H9 (cell line): Measurements from ENCODE around the gene ADAMTS17. TPM values are rescaled to one million over a fixed set of nuclear protein-coding genes. Genes with fewer than 3 reads are reported as not detected.

Source experiments
- DNase-seq: peaks from one replicate; pipeline ENCODE4 v3.0.0-alpha.2; 2017
- H2AFZ ChIP-seq: one replicate; pipeline ENCODE4 v1.6.1; 2013; ENCODE audit warnings: mild to moderate bottlenecking, low read length, control low read depth, moderate library complexity
- H2AK5ac ChIP-seq: 2 replicates; pipeline ENCODE4 v1.6.1; 2013; ENCODE audit warnings: low read length, control low read depth, mixed read lengths; ENCODE audit not compliant: insufficient read length
- H2BK120ac ChIP-seq: one replicate; pipeline ENCODE4 v1.6.1; 2013; ENCODE audit warnings: low read depth, mild to moderate bottlenecking, low read length, control low read depth, inconsistent platforms; ENCODE audit not compliant: poor library complexity, severe bottlenecking
- H2BK12ac ChIP-seq: 2 replicates; pipeline ENCODE4 v1.6.1; 2013; ENCODE audit warnings: low read length, control low read depth, mixed read lengths, low read depth; ENCODE audit not compliant: insufficient read length
- H2BK15ac ChIP-seq: 2 replicates; pipeline ENCODE4 v1.6.1; 2013; ENCODE audit warnings: low read depth, low read length, control low read depth
- H2BK20ac ChIP-seq: one replicate; pipeline ENCODE4 v1.6.1; 2013; ENCODE audit warnings: low read depth, mild to moderate bottlenecking, low read length, control low read depth, inconsistent platforms; ENCODE audit not compliant: poor library complexity, severe bottlenecking
- H2BK5ac ChIP-seq: 2 replicates; pipeline ENCODE4 v1.6.1; 2013; ENCODE audit warnings: low read length, control low read depth, mixed read lengths; ENCODE audit not compliant: insufficient read length
- H3K14ac ChIP-seq: 2 replicates; pipeline ENCODE4 v1.6.1; 2013; ENCODE audit warnings: low read length, control low read depth; ENCODE audit not compliant: insufficient read depth
- H3K18ac ChIP-seq: 2 replicates; pipeline ENCODE4 v1.6.1; 2013; ENCODE audit warnings: low read depth, mild to moderate bottlenecking, mixed read lengths, low read length, control low read depth; ENCODE audit not compliant: insufficient read length
- H3K23ac ChIP-seq: 2 replicates; pipeline ENCODE4 v1.6.1; 2013; ENCODE audit warnings: low read length, control low read depth, mixed read lengths, low read depth; ENCODE audit not compliant: insufficient read length
- H3K23me2 ChIP-seq: 2 replicates; pipeline ENCODE4 v1.6.1; 2013; ENCODE audit warnings: low read depth, mild to moderate bottlenecking, mixed read lengths, low read length, control low read depth; ENCODE audit not compliant: insufficient read length, poor library complexity, severe bottlenecking
- H3K27ac ChIP-seq: 2 replicates; pipeline ENCODE4 v1.5.1; 2013; ENCODE audit warnings: low read length, control low read depth, mixed read lengths, low read depth; ENCODE audit not compliant: insufficient read length
- H3K27me3 ChIP-seq: 2 replicates; pipeline ENCODE4 v1.6.1; 2013; ENCODE audit warnings: low read length, control low read depth, inconsistent platforms; ENCODE audit not compliant: insufficient read depth
- H3K4ac ChIP-seq: 2 replicates; pipeline ENCODE4 v1.6.1; 2013; ENCODE audit warnings: low read depth, mild to moderate bottlenecking, control low read depth, inconsistent platforms, low read length, moderate library complexity
- H3K4me1 ChIP-seq: 2 replicates; pipeline ENCODE4 v1.6.1; 2013; ENCODE audit warnings: low read length, control low read depth, inconsistent platforms; ENCODE audit not compliant: insufficient read depth
- H3K4me2 ChIP-seq: 2 replicates; pipeline ENCODE4 v1.6.1; 2013; ENCODE audit warnings: low read length, control low read depth, mixed read lengths; ENCODE audit not compliant: insufficient read length, insufficient read depth
- H3K56ac ChIP-seq: 2 replicates; pipeline ENCODE4 v1.6.1; 2013; ENCODE audit warnings: low read depth, mild to moderate bottlenecking, mixed read lengths, low read length, control low read depth; ENCODE audit not compliant: insufficient read length
- H3K79me1 ChIP-seq: 2 replicates; pipeline ENCODE4 v1.6.1; 2013; ENCODE audit warnings: low read depth, mild to moderate bottlenecking, moderate library complexity, low read length, control low read depth, inconsistent platforms; ENCODE audit not compliant: insufficient read depth, poor library complexity, severe bottlenecking
- H3K79me2 ChIP-seq: 2 replicates; pipeline ENCODE4 v1.6.1; 2013; ENCODE audit warnings: low read length, control low read depth, inconsistent platforms; ENCODE audit not compliant: insufficient read depth
- H3K9ac ChIP-seq: 2 replicates; pipeline ENCODE4 v1.6.1; 2013; ENCODE audit warnings: low read length, control low read depth, mixed read lengths; ENCODE audit not compliant: insufficient read length; ENCODE audit errors: extremely low read depth
- H3K9me3 ChIP-seq: one replicate; pipeline ENCODE4 v1.6.1; 2013; ENCODE audit warnings: low read depth, low read length, inconsistent platforms; ENCODE audit not compliant: control insufficient read depth
- H3T11ph ChIP-seq: one replicate; pipeline ENCODE4 v1.6.1; 2013; ENCODE audit warnings: mild to moderate bottlenecking, low read length, control low read depth, inconsistent platforms
- H4K20me1 ChIP-seq: one replicate; pipeline ENCODE4 v1.6.1; 2013; ENCODE audit not compliant: control insufficient read depth, insufficient read length, insufficient read depth
- H4K5ac ChIP-seq: 2 replicates; pipeline ENCODE4 v1.6.1; 2013; ENCODE audit warnings: low read depth, mild to moderate bottlenecking, mixed read lengths, low read length, control low read depth; ENCODE audit not compliant: insufficient read length
- H4K8ac ChIP-seq: replicated peaks from 2 replicates; pipeline ENCODE4 v1.6.1; 2013; ENCODE audit warnings: low read length, control low read depth, mixed read lengths, low read depth; ENCODE audit not compliant: insufficient read length
- H4K91ac ChIP-seq: 2 replicates; pipeline ENCODE4 v1.6.1; 2013; ENCODE audit warnings: low read depth, mild to moderate bottlenecking, moderate library complexity, mixed read lengths, low read length, control low read depth; ENCODE audit not compliant: insufficient read length
- H3K27ac Mint-ChIP-seq, 3 experiments: 2 replicates in 2 of 3; 3 replicates in 1 of 3; pipeline ENCODE4 v1.8.0; 2020 to 2021; ENCODE audit warnings: mixed read lengths in 3 of 3, mild to moderate bottlenecking in 1 of 3, moderate library complexity in 1 of 3
- H3K27me3 Mint-ChIP-seq: 2 replicates; pipeline ENCODE4 v1.8.0; 2021; ENCODE audit warnings: low read depth, mild to moderate bottlenecking, moderate library complexity, mixed read lengths
- H3K36me3 Mint-ChIP-seq, 3 experiments: 2 replicates in 2 of 3; 3 replicates in 1 of 3; pipeline ENCODE4 v1.8.0; 2020 to 2021; ENCODE audit warnings: low read depth in 3 of 3, mixed read lengths in 3 of 3; ENCODE audit not compliant: insufficient read depth in 1 of 3
- H3K4me1 Mint-ChIP-seq, 2 experiments: 2 replicates each; pipeline ENCODE4 v1.8.0; 2020; ENCODE audit warnings: mixed read lengths in 2 of 2
- H3K4me3 Mint-ChIP-seq, 2 experiments: 2 replicates in 1 of 2; 3 replicates in 1 of 2; pipeline ENCODE4 v1.8.0; 2020 to 2021; ENCODE audit warnings: mild to moderate bottlenecking in 2 of 2, mixed read lengths in 2 of 2, moderate library complexity in 1 of 2
- H3K9me3 Mint-ChIP-seq, 2 experiments: 2 replicates in 1 of 2; 3 replicates in 1 of 2; pipeline ENCODE4 v1.8.0; 2020; ENCODE audit warnings: mild to moderate bottlenecking in 2 of 2, mixed read lengths in 2 of 2, moderate library complexity in 1 of 2
- WGBS: extraction: QIAGEN DNeasy Blood & Tissue Kit; methylation state at CpG from one replicate; pipeline ENCODE4 v1.1.7; 2013; ENCODE audit warnings: missing lambda C conversion rate, low lambda C conversion rate, mixed read lengths; ENCODE audit not compliant: insufficient read length; ENCODE audit errors: extremely low coverage; 5-methylcytosine and 5-hydroxymethylcytosine counted together
- total RNA-seq: library from RNA; stranded (reverse); gene quantifications from 2 replicates; pipeline ENCODE4 v1.2.1, GENCODE V29; 2021
- TF ChIP-seq, protein P1 (sequence below): fragments of 200-600 bp; sonication (generic); conservative IDR thresholded peaks from 3 replicates; pipeline ENCODE4 v1.8.0; 2021; ENCODE audit warnings: antibody characterized with exemption, mild to moderate bottlenecking

ADAMTS17 gene
- total RNA-seq, 1 experiment from 2014 or later = 2.9 TPM

DNA sequence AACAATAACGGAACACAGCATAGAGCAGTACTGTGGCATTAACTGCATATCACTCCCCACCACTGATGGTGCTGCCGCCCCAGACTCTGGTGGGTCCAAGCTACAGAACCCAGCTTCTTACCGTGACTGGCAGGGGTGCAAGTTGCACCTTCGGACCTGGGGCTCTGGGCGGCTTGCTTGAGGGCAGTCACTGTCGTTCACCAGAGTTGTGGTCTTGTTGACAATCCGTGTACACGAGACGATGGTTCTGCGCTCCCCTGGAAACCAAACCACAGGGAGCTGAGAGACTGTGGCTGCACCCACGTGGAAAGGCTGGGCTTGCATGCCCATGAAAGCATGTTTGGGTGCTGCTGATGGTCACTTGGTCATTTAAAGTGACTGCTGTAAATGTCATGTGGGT, 293.0 kb downstream of the ADAMTS17 start:
- H2BK12ac ChIP-seq = no peak overlapping the region
- no peaks in the 10 kb centered on the region for H3K4me1 ChIP-seq
- H3K79me1 ChIP-seq = no peaks in the 10 kb centered on the region
- Mint-ChIP-seq H3K4me1 (peaks cover 17 to 22% of the 10 kb centered on the region in 2 experiments), H3K27ac (no peak overlapping the region), H3K9me3 (peaks cover 11 to 20% of the 10 kb centered on the region in 2 experiments), H3K27me3 (peaks cover 2% of the 10 kb centered on the region; the same call in 1 of the 2 replicates), H3K36me3 (peaks cover 0 to 15% (median 11%) of the 10 kb centered on the region in 3 experiments; a peak in 6 of 7 replicates), H3K4me3 (no peak overlapping the region)
- H3K18ac ChIP-seq = no peak overlapping the region
- H3K9me3 ChIP-seq = peaks cover 10% of the 10 kb centered on the region
- no peak overlapping the region for H3K56ac ChIP-seq
- H4K5ac ChIP-seq = no peak overlapping the region
- H2AFZ ChIP-seq = no peak overlapping the region
- no peak overlapping the region for H3T11ph ChIP-seq
- no peak overlapping the region for H3K4ac ChIP-seq
- no peaks in the 10 kb centered on the region for H3K23me2 ChIP-seq
- no peak overlapping the region for H2BK5ac ChIP-seq
- no CpG with 5 or more reads among the region's 11 CpGs for WGBS
- no peaks in the 10 kb centered on the region for H3K27me3 ChIP-seq
- H3K79me2 ChIP-seq = no peaks in the 10 kb centered on the region
- no peak overlapping the region for H4K91ac ChIP-seq
- no peak overlapping the region for H2BK120ac ChIP-seq
- no peak overlapping the region for H4K8ac ChIP-seq
- no peak overlapping the region for H3K23ac ChIP-seq
- no peak overlapping the region for H3K27ac ChIP-seq
- no peak overlapping the region for H3K9ac ChIP-seq
- no peak overlapping the region for H2BK20ac ChIP-seq
- H3K4me2 ChIP-seq = no peak overlapping the region
- H2AK5ac ChIP-seq = no peak overlapping the region
- H4K20me1 ChIP-seq = no peaks in the 10 kb centered on the region
- TF ChIP-seq, protein P1, sequence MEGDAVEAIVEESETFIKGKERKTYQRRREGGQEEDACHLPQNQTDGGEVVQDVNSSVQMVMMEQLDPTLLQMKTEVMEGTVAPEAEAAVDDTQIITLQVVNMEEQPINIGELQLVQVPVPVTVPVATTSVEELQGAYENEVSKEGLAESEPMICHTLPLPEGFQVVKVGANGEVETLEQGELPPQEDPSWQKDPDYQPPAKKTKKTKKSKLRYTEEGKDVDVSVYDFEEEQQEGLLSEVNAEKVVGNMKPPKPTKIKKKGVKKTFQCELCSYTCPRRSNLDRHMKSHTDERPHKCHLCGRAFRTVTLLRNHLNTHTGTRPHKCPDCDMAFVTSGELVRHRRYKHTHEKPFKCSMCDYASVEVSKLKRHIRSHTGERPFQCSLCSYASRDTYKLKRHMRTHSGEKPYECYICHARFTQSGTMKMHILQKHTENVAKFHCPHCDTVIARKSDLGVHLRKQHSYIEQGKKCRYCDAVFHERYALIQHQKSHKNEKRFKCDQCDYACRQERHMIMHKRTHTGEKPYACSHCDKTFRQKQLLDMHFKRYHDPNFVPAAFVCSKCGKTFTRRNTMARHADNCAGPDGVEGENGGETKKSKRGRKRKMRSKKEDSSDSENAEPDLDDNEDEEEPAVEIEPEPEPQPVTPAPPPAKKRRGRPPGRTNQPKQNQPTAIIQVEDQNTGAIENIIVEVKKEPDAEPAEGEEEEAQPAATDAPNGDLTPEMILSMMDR = no peak
- no peak for DNase-seq
- no peak overlapping the region for H2BK15ac ChIP-seq
- H3K14ac ChIP-seq = no peak overlapping the region
